Loucy (cell line): ENCODE measurements around the gene WEE2.

Experiments
- EZH2phosphoT487 ChIP-seq: fragments of 200-600 bp; IDR thresholded peaks from 2 replicates; pipeline ENCODE4 v1.6.1; 2018; ENCODE audit warnings: antibody characterized with exemption, mild to moderate bottlenecking, moderate library complexity, borderline replicate concordance
- TF ChIP-seq, protein P1 (sequence below): fragments of 200-600 bp; sonication (generic); conservative IDR thresholded peaks from 2 replicates; pipeline ENCODE4 v1.5.1; 2014; ENCODE audit warnings: mild to moderate bottlenecking, antibody characterized with exemption, low read length

DNA sequence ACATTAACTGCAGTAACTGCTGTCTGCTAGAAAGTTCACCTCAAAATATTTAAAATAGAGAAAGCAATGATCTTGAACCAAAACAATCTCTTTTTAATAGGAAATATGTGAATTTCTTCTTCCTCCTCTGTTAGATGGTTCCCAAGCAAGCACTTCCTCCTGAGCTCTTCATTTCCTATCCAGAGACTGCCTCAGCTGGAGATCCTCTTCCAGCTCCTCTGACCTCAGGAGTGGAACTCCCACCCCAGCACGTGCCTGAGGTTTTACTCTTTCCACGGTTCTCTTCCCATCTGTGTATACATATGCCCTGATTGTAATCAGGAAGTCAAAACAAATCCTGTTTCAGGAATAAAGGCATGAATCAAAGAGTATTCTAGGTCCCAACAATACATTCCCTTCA, 11.8 kb upstream of the WEE2 start:
- TF ChIP-seq, protein P1, sequence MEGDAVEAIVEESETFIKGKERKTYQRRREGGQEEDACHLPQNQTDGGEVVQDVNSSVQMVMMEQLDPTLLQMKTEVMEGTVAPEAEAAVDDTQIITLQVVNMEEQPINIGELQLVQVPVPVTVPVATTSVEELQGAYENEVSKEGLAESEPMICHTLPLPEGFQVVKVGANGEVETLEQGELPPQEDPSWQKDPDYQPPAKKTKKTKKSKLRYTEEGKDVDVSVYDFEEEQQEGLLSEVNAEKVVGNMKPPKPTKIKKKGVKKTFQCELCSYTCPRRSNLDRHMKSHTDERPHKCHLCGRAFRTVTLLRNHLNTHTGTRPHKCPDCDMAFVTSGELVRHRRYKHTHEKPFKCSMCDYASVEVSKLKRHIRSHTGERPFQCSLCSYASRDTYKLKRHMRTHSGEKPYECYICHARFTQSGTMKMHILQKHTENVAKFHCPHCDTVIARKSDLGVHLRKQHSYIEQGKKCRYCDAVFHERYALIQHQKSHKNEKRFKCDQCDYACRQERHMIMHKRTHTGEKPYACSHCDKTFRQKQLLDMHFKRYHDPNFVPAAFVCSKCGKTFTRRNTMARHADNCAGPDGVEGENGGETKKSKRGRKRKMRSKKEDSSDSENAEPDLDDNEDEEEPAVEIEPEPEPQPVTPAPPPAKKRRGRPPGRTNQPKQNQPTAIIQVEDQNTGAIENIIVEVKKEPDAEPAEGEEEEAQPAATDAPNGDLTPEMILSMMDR, result no peak
- no peak for TF ChIP-seq EZH2phosphoT487
